ENCODE results near the gene ARL9.

- TF ChIP-seq POLR2A (IDR thresholded peaks at IDR 0.05) (no peak), CTCF (IDR thresholded peaks at IDR 0.05) (no peak), EP300 (IDR thresholded peaks at IDR 0.05) (no peak), POLR2AphosphoS5 (IDR thresholded peaks at IDR 0.05) (no peak)
Measured at GRCh38 chr4:56537147-56537546, 31.6 kb downstream of the ARL9 start.
